Tibial artery (tissue), 4 donors: Measurements from ENCODE around the gene RFLNA.

ENCODE experiments used
- DNase-seq, 2 donors: peaks; one replicate each; pipeline ENCODE4 v3.0.0-alpha.2; 2019
- H3K27ac ChIP-seq, 2 donors: fragments of 200-600 bp; sonication (generic) in 1 of 2; 1 replicate in 1 of 2; 2 replicates in 1 of 2; pipeline ENCODE4 v1.5.1; 2018 to 2019; ENCODE audit warnings: mild to moderate bottlenecking in 1 of 2
- H3K27me3 ChIP-seq, 2 donors: fragments of 200-600 bp; sonication (generic) in 1 of 2; one replicate each; pipeline versions ENCODE4 v1.5.1 to v1.6.0; 2016 to 2019
- H3K36me3 ChIP-seq, 3 donors: fragments of 200-600 bp; sonication (generic) in 2 of 3; one replicate each; pipeline ENCODE4 v1.5.1; 2016 to 2019; ENCODE audit warnings: mild to moderate bottlenecking in 2 of 3
- H3K4me1 ChIP-seq, 4 donors: fragments of 200-600 bp; sonication (generic) in 2 of 4; 1 replicate in 3 of 4; 2 replicates in 1 of 4; pipeline ENCODE4 v1.5.1; 2016 to 2019
- H3K4me3 ChIP-seq, 2 donors: fragments of 200-600 bp; sonication (generic) in 1 of 2; 1 replicate in 1 of 2; 2 replicates in 1 of 2; pipeline ENCODE4 v1.5.1; 2018 to 2019; ENCODE audit warnings: mild to moderate bottlenecking in 2 of 2
- H3K9me3 ChIP-seq, 3 donors: fragments of 200-600 bp; sonication (generic) in 1 of 3; one replicate each; pipeline ENCODE4 v1.5.1; 2016 to 2019
- CTCF ChIP-seq, 2 experiments: fragments of 200-600 bp in 1 of 2; fragments of 450-650 bp in 1 of 2; IDR thresholded peaks; one replicate each; pipeline ENCODE4 v1.5.1; 2017 to 2019; ENCODE audit warnings: antibody characterized with exemption in 2 of 2, mild to moderate bottlenecking in 1 of 2, moderate library complexity in 1 of 2
- intact Hi-C: fragments of 100-400 bp; cut with DNase I; formaldehyde crosslinking; loops from one replicate; pipeline ENCODE4 v1.15.0; 2023; ENCODE audit warnings: low total_unique reads

Gene RFLNA

GRCh38 chr12:124314207-124314606, 19.3 kb downstream of the RFLNA start:
- no peaks in the 10 kb centered on the region for H3K4me1 ChIP-seq
- intact Hi-C loops = no loop called here
- H3K27ac ChIP-seq = no peak overlapping the region
- H3K4me3 ChIP-seq = no peak overlapping the region
- no peaks in the 10 kb centered on the region for H3K9me3 ChIP-seq
- no peaks in the 10 kb centered on the region for H3K36me3 ChIP-seq
- no peaks in the 10 kb centered on the region for H3K27me3 ChIP-seq
- TF ChIP-seq CTCF (IDR thresholded peaks at IDR 0.05) = no peak
- DNase-seq = no peak

GRCh38 chr12:124314766-124315165, 19.9 kb downstream of the RFLNA start:
- Histone ChIP-seq H3K36me3 (no peaks in the 10 kb centered on the region), H3K27ac (no peak overlapping the region), H3K9me3 (no peaks in the 10 kb centered on the region), H3K4me1 (no peaks in the 10 kb centered on the region), H3K27me3 (no peaks in the 10 kb centered on the region), H3K4me3 (no peak overlapping the region)
- intact Hi-C loops = no loop called here
- no peak for DNase-seq
- no peak for TF ChIP-seq CTCF (IDR thresholded peaks at IDR 0.05)

- no peaks in the 10 kb centered on the region for H3K4me1 ChIP-seq
- H3K9me3 ChIP-seq = no peaks in the 10 kb centered on the region
- H3K27me3 ChIP-seq = no peaks in the 10 kb centered on the region
- no peak for TF ChIP-seq CTCF (IDR thresholded peaks at IDR 0.05)
- no peak for DNase-seq
- no peak overlapping the region for H3K4me3 ChIP-seq
- no peaks in the 10 kb centered on the region for H3K36me3 ChIP-seq
- no peak overlapping the region for H3K27ac ChIP-seq
- intact Hi-C loops = no loop called here
These were observed 20.6 kb downstream of the RFLNA start for GRCh38 chr12:124315372-124316044.

- Histone ChIP-seq H3K4me1 (peaks cover 0 to 4% (median 1%) of the 10 kb centered on the region in 4 donors), H3K9me3 (no peaks in the 10 kb centered on the region), H3K27ac (no peak overlapping the region), H3K27me3 (no peaks in the 10 kb centered on the region), H3K4me3 (no peak overlapping the region), H3K36me3 (no peaks in the 10 kb centered on the region)
- no peak for DNase-seq
- no peak for TF ChIP-seq CTCF (IDR thresholded peaks at IDR 0.05)
- intact Hi-C loops = no loop called here
These were observed 21.5 kb downstream of the RFLNA start for GRCh38 chr12:124316257-124316900.

- no peak for DNase-seq
- no peak overlapping the region for H3K4me3 ChIP-seq
- peaks cover 0 to 12% (median 7%) of the 10 kb centered on the region in 4 donors for H3K4me1 ChIP-seq
- H3K27ac ChIP-seq = no peak overlapping the region
- no peaks in the 10 kb centered on the region for H3K9me3 ChIP-seq
- no peaks in the 10 kb centered on the region for H3K36me3 ChIP-seq
- no peak for TF ChIP-seq CTCF (IDR thresholded peaks at IDR 0.05)
- intact Hi-C loops = no loop called here
- H3K27me3 ChIP-seq = no peaks in the 10 kb centered on the region
These were observed 22.5 kb downstream of the RFLNA start for GRCh38 chr12:124317400-124317799.
